GM18909 (cell line): ENCODE measurements around the gene DSCAM.

ENCODE experiments used
- ATAC-seq: cut with Tn5 transposase; IDR thresholded peaks from one replicate; pipeline ENCODE4 v1.9.1; 2021; ENCODE audit warnings: mild to moderate bottlenecking; ENCODE audit not compliant: unreplicated experiment, poor library complexity

DSCAM gene

GRCh38 chr21:39980241-39980820 lies 866.6 kb downstream of the DSCAM start:
- no peak for ATAC-seq

- ATAC-seq: no peak
Measured at GRCh38 chr21:39979321-39979720, 867.6 kb downstream of the DSCAM start.

GRCh38 chr21:39976800-39977199 lies 870.2 kb downstream of the DSCAM start:
- no peak for ATAC-seq

GRCh38 chr21:39972976-39973770 lies 873.8 kb downstream of the DSCAM start:
- ATAC-seq: no peak

GRCh38 chr21:39972471-39972870 lies 874.5 kb downstream of the DSCAM start:
- no peak for ATAC-seq

- ATAC-seq: no peak
Measured at GRCh38 chr21:39971956-39972355, 875.0 kb downstream of the DSCAM start.

- no peak for ATAC-seq
Measured at GRCh38 chr21:39969691-39970364, 877.1 kb downstream of the DSCAM start.

GRCh38 chr21:39968010-39968409 lies 878.9 kb downstream of the DSCAM start:
- no peak for ATAC-seq

- no peak for ATAC-seq
Measured at GRCh38 chr21:39966786-39967185, 880.2 kb downstream of the DSCAM start.

GRCh38 chr21:39965026-39965425 lies 881.9 kb downstream of the DSCAM start:
- ATAC-seq: no peak

GRCh38 chr21:39961251-39961650 lies 885.7 kb downstream of the DSCAM start:
- no peak for ATAC-seq
